Panc1 (cell line): Measurements from ENCODE around the gene DCAF15. TPM values are rescaled to one million over a fixed set of nuclear protein-coding genes. Genes with fewer than 3 reads are reported as not detected.

Experiments
- ATAC-seq: fragments of 200-7000 bp; cut with Tn5 transposase; 2 replicates; pipeline ENCODE4 v1.9.1; 2020; ENCODE audit warnings: mild to moderate bottlenecking, moderate library complexity
- BruUV-seq: library from RNA; stranded (reverse); fragments of 400-500 nt; replicated peaks from 2 replicates; lab custom pipeline; 2021; lab: Mats Ljungman, UMichigan
- CTCF ChIA-PET: fragments of 300-600 bp; sonication (Branson Sonifier 250); formaldehyde crosslinking; loops from one replicate; lab custom pipeline; 2022; ENCODE audit warnings: antibody characterized with exemption; lab: Charles Lee
- POLR2A ChIA-PET: fragments of 300-600 bp; sonication (Branson Sonifier 250); formaldehyde crosslinking; loops from one replicate; lab custom pipeline; 2022; ENCODE audit warnings: antibody characterized with exemption; lab: Charles Lee
- DNase-seq: peaks from one replicate; pipeline ENCODE4 v3.0.0-alpha.2; 2010; ENCODE audit warnings: low read depth, low spot score
- H3K27ac ChIP-seq: 2 replicates; pipeline ENCODE4 v1.5.1; 2011; ENCODE audit warnings: mild to moderate bottlenecking, low read length, inconsistent platforms
- H3K27me3 ChIP-seq: fragments of 200-500 bp; sonication (Bioruptor generic); 2 replicates; pipeline ENCODE4 v1.6.0; 2014; ENCODE audit warnings: low read length, inconsistent platforms; ENCODE audit not compliant: control insufficient read depth, insufficient read depth
- H3K36me3 ChIP-seq: fragments of 200-500 bp; sonication (Bioruptor generic); 2 replicates; pipeline ENCODE4 v1.5.1; 2014; ENCODE audit warnings: inconsistent platforms, mild to moderate bottlenecking, low read length, moderate library complexity; ENCODE audit not compliant: control insufficient read depth, insufficient read depth
- H3K4me1 ChIP-seq: 2 replicates; pipeline ENCODE4 v1.5.1; 2011; ENCODE audit warnings: inconsistent platforms, mild to moderate bottlenecking, low read length, moderate library complexity; ENCODE audit not compliant: control insufficient read depth, insufficient read depth
- H3K4me3 ChIP-seq, 2 experiments: 2 replicates each; pipeline ENCODE4 v1.5.1; 2011 to 2012; ENCODE audit warnings: low read depth in 2 of 2, low read length in 2 of 2, mild to moderate bottlenecking in 2 of 2, inconsistent platforms in 1 of 2, moderate library complexity in 1 of 2
- H3K9me3 ChIP-seq: fragments of 200-500 bp; sonication (Bioruptor generic); 2 replicates; pipeline ENCODE4 v1.5.1; 2014; ENCODE audit warnings: low read depth, mild to moderate bottlenecking, inconsistent platforms, low read length, moderate library complexity; ENCODE audit not compliant: control insufficient read depth, insufficient read depth
- POLR2AphosphoS5 ChIP-seq: IDR thresholded peaks from 2 replicates; pipeline ENCODE4 v1.6.1; 2012; ENCODE audit warnings: mild to moderate bottlenecking, low read depth, low read length, moderate library complexity
- SIN3A ChIP-seq: IDR thresholded peaks from 2 replicates; pipeline ENCODE4 v1.6.1; 2012; ENCODE audit warnings: low read depth, mild to moderate bottlenecking, low read length, moderate library complexity, borderline replicate concordance; ENCODE audit not compliant: insufficient read depth
- TCF7L2 ChIP-seq: IDR thresholded peaks from 2 replicates; pipeline ENCODE4 v1.6.1; 2011; ENCODE audit warnings: mild to moderate bottlenecking, low read depth, low read length, inconsistent platforms
- in situ Hi-C: cut with HindIII; loops from 2 replicates; pipeline ENCODE4 v1.10.0; 2016; ENCODE audit warnings: low sequenced_read_pairs, low pct_unique_long_range_greater_than_20kb
- intact Hi-C: fragments of 100-400 bp; cut with micrococcal nuclease; formaldehyde crosslinking; loops from one replicate; pipeline ENCODE4 v1.10.0; 2022; ENCODE audit not compliant: unreplicated experiment
- total RNA-seq: library from RNA; stranded (reverse); gene quantifications from one replicate; pipeline ENCODE4 v1.2.1, GENCODE V29; 2021; ENCODE audit not compliant: unreplicated experiment
- TF ChIP-seq, protein P1 (sequence below), 2 experiments: IDR thresholded peaks; 2 replicates each; pipeline ENCODE4 v1.6.1; 2011 to 2012; ENCODE audit warnings: low read depth in 2 of 2, control low read depth in 1 of 2, low read length in 1 of 2, mild to moderate bottlenecking in 1 of 2, moderate library complexity in 1 of 2; ENCODE audit not compliant: insufficient read depth in 1 of 2
- TF ChIP-seq, protein P2 (sequence below): fragments of 450-650 bp; IDR thresholded peaks from 2 replicates; pipeline ENCODE4 v1.5.1; 2017; ENCODE audit warnings: mild to moderate bottlenecking

DCAF15 gene
- total RNA-seq, 1 experiment from 2014 or later: 38.8 TPM

DNA sequence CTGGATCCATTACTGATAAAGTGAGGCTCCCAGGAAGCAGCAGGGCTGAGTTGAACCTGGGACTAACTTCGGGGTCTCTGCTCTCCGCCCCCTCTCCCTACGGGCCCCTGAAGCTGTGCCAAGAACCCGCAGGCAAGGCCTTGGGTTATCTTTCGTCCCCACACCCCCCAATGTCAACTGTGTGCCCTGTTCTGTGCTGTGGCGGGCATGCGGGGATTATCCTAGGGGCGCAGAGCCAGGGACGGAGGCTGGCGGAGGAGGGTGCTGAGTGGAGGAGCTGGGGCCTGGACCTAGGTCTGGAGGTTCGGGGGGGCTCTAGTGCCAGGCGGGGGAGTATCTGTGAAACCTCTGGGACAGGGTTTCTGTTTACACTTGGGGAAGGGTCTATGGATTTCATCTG, 27.4 kb downstream of the DCAF15 start:
- in situ Hi-C loops: no loop called here
- no peak overlapping the region for H3K27ac ChIP-seq
- H3K4me1 ChIP-seq: no peaks in the 10 kb centered on the region
- no peak for DNase-seq
- no peak overlapping the region for H3K4me3 ChIP-seq
- H3K27me3 ChIP-seq: no peaks in the 10 kb centered on the region
- TF ChIP-seq, protein P1, sequence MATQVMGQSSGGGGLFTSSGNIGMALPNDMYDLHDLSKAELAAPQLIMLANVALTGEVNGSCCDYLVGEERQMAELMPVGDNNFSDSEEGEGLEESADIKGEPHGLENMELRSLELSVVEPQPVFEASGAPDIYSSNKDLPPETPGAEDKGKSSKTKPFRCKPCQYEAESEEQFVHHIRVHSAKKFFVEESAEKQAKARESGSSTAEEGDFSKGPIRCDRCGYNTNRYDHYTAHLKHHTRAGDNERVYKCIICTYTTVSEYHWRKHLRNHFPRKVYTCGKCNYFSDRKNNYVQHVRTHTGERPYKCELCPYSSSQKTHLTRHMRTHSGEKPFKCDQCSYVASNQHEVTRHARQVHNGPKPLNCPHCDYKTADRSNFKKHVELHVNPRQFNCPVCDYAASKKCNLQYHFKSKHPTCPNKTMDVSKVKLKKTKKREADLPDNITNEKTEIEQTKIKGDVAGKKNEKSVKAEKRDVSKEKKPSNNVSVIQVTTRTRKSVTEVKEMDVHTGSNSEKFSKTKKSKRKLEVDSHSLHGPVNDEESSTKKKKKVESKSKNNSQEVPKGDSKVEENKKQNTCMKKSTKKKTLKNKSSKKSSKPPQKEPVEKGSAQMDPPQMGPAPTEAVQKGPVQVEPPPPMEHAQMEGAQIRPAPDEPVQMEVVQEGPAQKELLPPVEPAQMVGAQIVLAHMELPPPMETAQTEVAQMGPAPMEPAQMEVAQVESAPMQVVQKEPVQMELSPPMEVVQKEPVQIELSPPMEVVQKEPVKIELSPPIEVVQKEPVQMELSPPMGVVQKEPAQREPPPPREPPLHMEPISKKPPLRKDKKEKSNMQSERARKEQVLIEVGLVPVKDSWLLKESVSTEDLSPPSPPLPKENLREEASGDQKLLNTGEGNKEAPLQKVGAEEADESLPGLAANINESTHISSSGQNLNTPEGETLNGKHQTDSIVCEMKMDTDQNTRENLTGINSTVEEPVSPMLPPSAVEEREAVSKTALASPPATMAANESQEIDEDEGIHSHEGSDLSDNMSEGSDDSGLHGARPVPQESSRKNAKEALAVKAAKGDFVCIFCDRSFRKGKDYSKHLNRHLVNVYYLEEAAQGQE (IDR thresholded peaks at IDR 0.05; ENCODE audit: insufficient read depth in 1 of 2, low read depth in 2 of 2, low read length in 1 of 2): no peak
- TF ChIP-seq TCF7L2: no peak
- TF ChIP-seq SIN3A: no peak
- no peak for TF ChIP-seq POLR2AphosphoS5
- TF ChIP-seq, protein P2, sequence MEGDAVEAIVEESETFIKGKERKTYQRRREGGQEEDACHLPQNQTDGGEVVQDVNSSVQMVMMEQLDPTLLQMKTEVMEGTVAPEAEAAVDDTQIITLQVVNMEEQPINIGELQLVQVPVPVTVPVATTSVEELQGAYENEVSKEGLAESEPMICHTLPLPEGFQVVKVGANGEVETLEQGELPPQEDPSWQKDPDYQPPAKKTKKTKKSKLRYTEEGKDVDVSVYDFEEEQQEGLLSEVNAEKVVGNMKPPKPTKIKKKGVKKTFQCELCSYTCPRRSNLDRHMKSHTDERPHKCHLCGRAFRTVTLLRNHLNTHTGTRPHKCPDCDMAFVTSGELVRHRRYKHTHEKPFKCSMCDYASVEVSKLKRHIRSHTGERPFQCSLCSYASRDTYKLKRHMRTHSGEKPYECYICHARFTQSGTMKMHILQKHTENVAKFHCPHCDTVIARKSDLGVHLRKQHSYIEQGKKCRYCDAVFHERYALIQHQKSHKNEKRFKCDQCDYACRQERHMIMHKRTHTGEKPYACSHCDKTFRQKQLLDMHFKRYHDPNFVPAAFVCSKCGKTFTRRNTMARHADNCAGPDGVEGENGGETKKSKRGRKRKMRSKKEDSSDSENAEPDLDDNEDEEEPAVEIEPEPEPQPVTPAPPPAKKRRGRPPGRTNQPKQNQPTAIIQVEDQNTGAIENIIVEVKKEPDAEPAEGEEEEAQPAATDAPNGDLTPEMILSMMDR: no peak
- no TSS peak for BruUV-seq
- CTCF ChIA-PET: no interaction called here
- ATAC-seq: no peak
- no peaks in the 10 kb centered on the region for H3K9me3 ChIP-seq
- intact Hi-C loops: no loop called here
- POLR2A ChIA-PET: no interaction called here
- H3K36me3 ChIP-seq: no peaks in the 10 kb centered on the region

DNA sequence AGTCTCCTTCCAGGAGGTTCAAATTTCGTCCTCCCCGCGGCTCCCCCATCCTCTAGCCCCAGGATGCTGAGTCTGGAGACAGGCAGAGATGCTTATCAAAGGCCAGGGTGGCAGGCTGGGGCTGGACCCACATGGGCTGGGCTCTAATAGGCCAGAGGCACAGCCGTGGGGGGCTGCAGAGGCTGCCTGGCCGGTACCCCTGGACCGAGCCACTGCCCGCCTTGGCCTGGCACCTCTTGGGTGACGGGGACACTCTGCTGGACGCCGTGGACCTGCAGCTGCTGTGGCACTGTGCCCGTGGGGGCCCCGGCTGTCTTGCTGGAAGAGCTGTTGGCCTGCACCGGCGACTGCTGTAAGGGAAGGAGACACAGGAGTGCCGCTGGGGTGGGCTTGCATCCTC, 28.0 kb downstream of the DCAF15 start:
- H3K4me1 ChIP-seq: no peaks in the 10 kb centered on the region
- H3K27ac ChIP-seq: no peak overlapping the region
- H3K9me3 ChIP-seq: no peaks in the 10 kb centered on the region
- no peaks in the 10 kb centered on the region for H3K36me3 ChIP-seq
- H3K27me3 ChIP-seq: no peaks in the 10 kb centered on the region
- DNase-seq (no peak), ATAC-seq (no peak)
- TF ChIP-seq TCF7L2: no peak
- no peak for TF ChIP-seq SIN3A
- POLR2A ChIA-PET: no interaction called here
- BruUV-seq: no TSS peak
- CTCF ChIA-PET: no interaction called here
- in situ Hi-C loops: no loop called here
- H3K4me3 ChIP-seq: no peak overlapping the region
- intact Hi-C loops: no loop called here

DNA sequence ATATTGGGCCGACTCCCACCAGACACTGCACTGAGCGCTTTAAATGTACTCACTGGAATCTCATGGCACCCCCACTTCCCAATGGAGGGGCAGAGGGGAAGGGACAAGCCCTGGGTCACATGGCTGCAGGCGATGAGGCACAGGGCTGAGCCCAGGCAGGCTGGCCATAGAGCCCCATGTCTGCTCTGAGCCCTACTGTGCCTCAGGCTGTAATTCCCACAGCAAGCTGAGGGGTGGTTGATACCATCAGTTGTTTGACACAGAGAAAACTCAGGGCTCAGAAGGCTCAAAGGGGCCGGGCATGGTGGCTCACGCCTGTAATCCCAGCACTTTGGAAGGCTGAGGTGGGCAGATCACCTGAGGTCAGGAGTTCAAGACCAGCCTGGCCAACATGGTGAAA, 28.7 kb downstream of the DCAF15 start:
- intact Hi-C loops: no loop called here
- no peaks in the 10 kb centered on the region for H3K9me3 ChIP-seq
- POLR2A ChIA-PET: interaction anchor here (0.6 kb wide), 1 partner anchor 429 kb away, joined by 4 read pairs; no protein-coding TSS in a partner anchor
- ATAC-seq (no peak), DNase-seq (no peak)
- in situ Hi-C loops: no loop called here
- no peak overlapping the region for H3K4me3 ChIP-seq
- CTCF ChIA-PET: no interaction called here
- no peaks in the 10 kb centered on the region for H3K4me1 ChIP-seq
- no peak overlapping the region for H3K27ac ChIP-seq
- no peaks in the 10 kb centered on the region for H3K36me3 ChIP-seq
- TF ChIP-seq TCF7L2: no peak
- no peak for TF ChIP-seq POLR2AphosphoS5
- no peak for TF ChIP-seq SIN3A
- TF ChIP-seq, protein P1 (IDR thresholded peaks at IDR 0.05; ENCODE audit: insufficient read depth in 1 of 2, low read depth in 2 of 2, low read length in 1 of 2): no peak
- TF ChIP-seq, protein P2: no peak
- BruUV-seq: no TSS peak
- no peaks in the 10 kb centered on the region for H3K27me3 ChIP-seq
